Ishikawa (cell line): Measurements from ENCODE around the gene PSENEN.

ENCODE experiments used
- CEBPB ChIP-seq: IDR thresholded peaks from 2 replicates; pipeline ENCODE4 v1.6.1; 2012
- CREB1 ChIP-seq: IDR thresholded peaks from 2 replicates; pipeline ENCODE4 v1.6.1; 2012; ENCODE audit warnings: low read depth
- EGR1 ChIP-seq: IDR thresholded peaks from 2 replicates; pipeline ENCODE4 v1.6.1; 2012
- EP300 ChIP-seq: IDR thresholded peaks from 2 replicates; pipeline ENCODE4 v1.6.1; 2012; ENCODE audit warnings: borderline replicate concordance
- NFIC ChIP-seq: IDR thresholded peaks from 2 replicates; pipeline ENCODE4 v1.6.1; 2012
- RAD21 ChIP-seq: IDR thresholded peaks from 2 replicates; pipeline ENCODE4 v1.6.1; 2012; ENCODE audit warnings: low read depth
- REST ChIP-seq: IDR thresholded peaks from 2 replicates; pipeline ENCODE4 v1.6.1; 2012; ENCODE audit warnings: low read depth, mild to moderate bottlenecking
- TAF1 ChIP-seq: IDR thresholded peaks from 2 replicates; pipeline ENCODE4 v1.6.1; 2012; ENCODE audit warnings: low read depth, mild to moderate bottlenecking
- TCF12 ChIP-seq: IDR thresholded peaks from 2 replicates; pipeline ENCODE4 v1.6.1; 2012; ENCODE audit warnings: low read depth
- USF1 ChIP-seq: IDR thresholded peaks from 2 replicates; pipeline ENCODE4 v1.6.1; 2012
- TF ChIP-seq, protein P1 (sequence below): IDR thresholded peaks from 2 replicates; pipeline ENCODE4 v1.6.1; 2012

- TF ChIP-seq NFIC: no peak
- no peak for TF ChIP-seq EP300
- TF ChIP-seq REST: no peak
- TF ChIP-seq TCF12: no peak
- TF ChIP-seq CEBPB: no peak
- TF ChIP-seq, protein P1, sequence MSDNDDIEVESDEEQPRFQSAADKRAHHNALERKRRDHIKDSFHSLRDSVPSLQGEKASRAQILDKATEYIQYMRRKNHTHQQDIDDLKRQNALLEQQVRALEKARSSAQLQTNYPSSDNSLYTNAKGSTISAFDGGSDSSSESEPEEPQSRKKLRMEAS: no peak
- TF ChIP-seq EGR1: no peak
- TF ChIP-seq TAF1: no peak
- no peak for TF ChIP-seq RAD21
- TF ChIP-seq CREB1: no peak
- TF ChIP-seq USF1: no peak
Measured at GRCh38 chr19:35785339-35785627, 39.8 kb downstream of the PSENEN start.
